CD4-positive, alpha-beta T cell treated with Interleukin-4 for 4 hours (primary cell): Measurements from ENCODE around the gene LSR.

Experiments
- DNase-seq: peaks from one replicate; pipeline ENCODE4 v3.0.0-alpha.2; 2020

The LSR gene

GRCh38 chr19:35306473-35307246 lies 57.9 kb downstream of the LSR start:
- DNase-seq, result no peak

GRCh38 chr19:35307931-35308330 lies 59.1 kb downstream of the LSR start:
- DNase-seq, result no peak

GRCh38 chr19:35308910-35309309 lies 60.1 kb downstream of the LSR start:
- no peak for DNase-seq

- no peak for DNase-seq
Observed at GRCh38 chr19:35309481-35310279, 60.9 kb downstream of the LSR start.

GRCh38 chr19:35310331-35310730 lies 61.5 kb downstream of the LSR start:
- DNase-seq, result no peak

- no peak for DNase-seq
Observed at GRCh38 chr19:35310811-35311465, 62.1 kb downstream of the LSR start.

GRCh38 chr19:35311901-35312665 lies 63.3 kb downstream of the LSR start:
- no peak for DNase-seq

- DNase-seq, result no peak
Observed at GRCh38 chr19:35313587-35313986, 64.8 kb downstream of the LSR start.

- no peak for DNase-seq
Observed at GRCh38 chr19:35314031-35314430, 65.2 kb downstream of the LSR start.

GRCh38 chr19:35314858-35315470 lies 66.2 kb downstream of the LSR start:
- no peak for DNase-seq

- no peak for DNase-seq
Observed at GRCh38 chr19:35315883-35316282, 67.1 kb downstream of the LSR start.

GRCh38 chr19:35316560-35316959 lies 67.8 kb downstream of the LSR start:
- DNase-seq, result no peak
